Keratinocyte (primary cell): ENCODE data around the gene LCORL. TPM values are rescaled to one million over a fixed set of nuclear protein-coding genes. Genes with fewer than 3 reads are reported as not detected.

Source experiments
- DNase-seq: peaks from one replicate; pipeline ENCODE4 v3.0.0-alpha.2; 2011; ENCODE audit warnings: low read depth, missing footprints, low spot score
- FAIRE-seq: peaks from 2 replicates; lab custom pipeline; 2011; peaks lifted over from hg19 to GRCh38; lab: Jason Lieb, UNC
- H2AFZ ChIP-seq: 2 replicates; pipeline ENCODE4 v1.6.0; 2012; ENCODE audit warnings: low read length, control low read depth, inconsistent platforms; ENCODE audit not compliant: control insufficient read depth
- H3K27ac ChIP-seq: 2 replicates; pipeline ENCODE4 v1.5.1; 2011; ENCODE audit warnings: low read length; ENCODE audit not compliant: control insufficient read depth, insufficient read depth
- H3K27me3 ChIP-seq: 3 replicates; pipeline ENCODE4 v1.6.0; 2011; ENCODE audit warnings: low read length; ENCODE audit not compliant: control insufficient read depth, insufficient read depth; ENCODE audit errors: extremely low read depth
- H3K36me3 ChIP-seq, 2 experiments: 2 replicates in 1 of 2; 3 replicates in 1 of 2; pipeline ENCODE4 v1.5.1; 2011; ENCODE audit warnings: low read length in 2 of 2, mild to moderate bottlenecking in 1 of 2; ENCODE audit not compliant: control insufficient read depth in 2 of 2, insufficient read depth in 2 of 2; ENCODE audit errors: extremely low read depth in 1 of 2
- H3K4me1 ChIP-seq: 3 replicates; pipeline ENCODE4 v1.5.1; 2011; ENCODE audit warnings: low read length; ENCODE audit not compliant: control insufficient read depth, insufficient read depth; ENCODE audit errors: extremely low read depth
- H3K4me2 ChIP-seq: 3 replicates; pipeline ENCODE4 v1.6.0; 2011; ENCODE audit warnings: low read depth, low read length; ENCODE audit not compliant: control insufficient read depth, insufficient read depth; ENCODE audit errors: extremely low read depth
- H3K4me3 ChIP-seq, 3 experiments: fragments of 200-600 bp in 1 of 3; sonication (generic) in 1 of 3; 2 replicates in 2 of 3; 3 replicates in 1 of 3; pipeline ENCODE4 v1.5.1; 2011 to 2016; ENCODE audit warnings: low read length in 3 of 3, mild to moderate bottlenecking in 3 of 3, control low read depth in 2 of 3, inconsistent platforms in 1 of 3, low read depth in 1 of 3, mixed read lengths in 1 of 3, mixed run types in 1 of 3, moderate library complexity in 1 of 3; ENCODE audit not compliant: control insufficient read depth in 2 of 3, insufficient read depth in 2 of 3; ENCODE audit errors: extremely low read depth in 1 of 3
- H3K79me2 ChIP-seq: 2 replicates; pipeline ENCODE4 v1.6.0; 2012; ENCODE audit warnings: low read length; ENCODE audit not compliant: control insufficient read depth, insufficient read depth
- H3K9ac ChIP-seq: 3 replicates; pipeline ENCODE4 v1.6.0; 2011; ENCODE audit warnings: low read length; ENCODE audit not compliant: control insufficient read depth, insufficient read depth; ENCODE audit errors: extremely low read depth
- H3K9me1 ChIP-seq: 3 replicates; pipeline ENCODE4 v1.6.0; 2011; ENCODE audit warnings: low read length; ENCODE audit not compliant: control insufficient read depth, insufficient read depth; ENCODE audit errors: extremely low read depth
- H3K9me3 ChIP-seq: 2 replicates; pipeline ENCODE4 v1.5.1; 2012; ENCODE audit warnings: low read depth, low read length; ENCODE audit not compliant: control insufficient read depth
- H4K20me1 ChIP-seq: 3 replicates; pipeline ENCODE4 v1.6.0; 2011; ENCODE audit warnings: low read length; ENCODE audit not compliant: control insufficient read depth, insufficient read depth; ENCODE audit errors: extremely low read depth
- CTCF ChIP-seq, 3 experiments: IDR thresholded peaks in 1 of 3; conservative IDR thresholded peaks in 1 of 3; optimal IDR thresholded peaks in 1 of 3; 2 replicates in 2 of 3; 3 replicates in 1 of 3; pipeline versions ENCODE3 to v1.5.1; 2011; ENCODE audit warnings: low read length in 3 of 3, mild to moderate bottlenecking in 3 of 3, moderate library complexity in 2 of 3, control low read depth in 1 of 3, inconsistent platforms in 1 of 3; ENCODE audit not compliant: insufficient read depth in 2 of 3; ENCODE audit errors: extremely low read depth in 1 of 3
- EZH2 ChIP-seq: IDR thresholded peaks from one replicate; pipeline ENCODE4 v1.6.1; 2012; ENCODE audit warnings: inconsistent platforms, mild to moderate bottlenecking, low read length, moderate library complexity
- dilution Hi-C: fragments of 300-500 bp; cut with MboI; formaldehyde crosslinking; loops from one replicate; pipeline ENCODE4 v1.7.0; 2020; ENCODE audit warnings: low sequenced_read_pairs; ENCODE audit not compliant: extremely low pct_ligation_motif_present
- polyA plus RNA-seq, 5 experiments: library from polyadenylated mRNA; depleted of rRNA in 3 of 5; stranded (reverse) in 3 of 5; stranded (forward) in 1 of 5; unstranded in 1 of 5; fragments of >200 nt; gene quantifications; 1 replicate in 1 of 5; 2 replicates in 3 of 5; 3 replicates in 1 of 5; pipeline versions ENCODE4 v1.2.1 to v1.2.3, GENCODE V29; 2011 to 2012; ENCODE audit warnings: missing spikeins in 2 of 5, low read depth in 1 of 5, low replicate concordance in 1 of 5

LCORL gene
- polyA plus RNA-seq, 1 donor (not counting 4 experiments of a cell fraction or from before 2014, with no cell fraction given): 3.3 TPM

- DNase-seq (no peak), FAIRE-seq (no peak)
- Histone ChIP-seq H3K9me3 (no peaks in the 10 kb centered on the region), H3K9me1 (no peaks in the 10 kb centered on the region), H3K27me3 (no peaks in the 10 kb centered on the region), H3K4me1 (no peaks in the 10 kb centered on the region), H3K79me2 (no peaks in the 10 kb centered on the region), H3K4me2 (no peak overlapping the region), H3K27ac (no peak overlapping the region), H3K36me3 (no peaks in the 10 kb centered on the region), H4K20me1 (no peaks in the 10 kb centered on the region), H3K9ac (no peak overlapping the region), H3K4me3 (no peak overlapping the region), H2AFZ (no peak overlapping the region)
- TF ChIP-seq CTCF (optimal IDR thresholded peaks at IDR 0.05 in 1 of 3, IDR thresholded peaks at IDR 0.05 in 1 of 3, conservative IDR thresholded peaks at IDR 0.05 in 1 of 3; ENCODE audit: extremely low read depth in 1 of 3, insufficient read depth in 2 of 3, low read length in 3 of 3) (no peak), EZH2 (no peak)
- dilution Hi-C loops: no loop called here
These were observed 28.9 kb upstream of the LCORL start for GRCh38 chr4:18050448-18050847.

DNA sequence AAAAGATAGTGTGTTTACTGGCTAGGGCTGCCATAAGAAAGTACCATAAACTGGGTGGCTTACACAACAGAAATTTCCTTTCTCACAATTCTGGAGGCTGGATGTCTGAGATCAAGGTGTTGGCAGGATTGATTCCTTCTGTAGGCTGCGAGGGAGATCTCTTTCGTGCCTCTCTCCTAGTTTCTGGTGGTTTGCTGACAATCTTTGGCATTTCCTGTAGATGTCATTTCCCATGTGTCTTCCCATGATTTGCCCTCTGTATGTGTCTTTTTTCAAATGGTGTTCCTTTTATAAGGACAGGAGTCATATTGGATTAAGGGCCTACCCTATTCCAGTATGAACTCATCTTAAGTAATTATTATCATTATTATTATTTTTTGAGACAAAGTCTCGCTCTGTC, 27.9 kb upstream of the LCORL start:
- no peak overlapping the region for H3K4me3 ChIP-seq
- H4K20me1 ChIP-seq: no peaks in the 10 kb centered on the region
- H3K4me1 ChIP-seq: no peaks in the 10 kb centered on the region
- H3K36me3 ChIP-seq: no peaks in the 10 kb centered on the region
- H3K27me3 ChIP-seq: no peaks in the 10 kb centered on the region
- DNase-seq (no peak), FAIRE-seq (no peak)
- no peaks in the 10 kb centered on the region for H3K9me1 ChIP-seq
- dilution Hi-C loops: no loop called here
- H3K9ac ChIP-seq: no peak overlapping the region
- H3K79me2 ChIP-seq: no peaks in the 10 kb centered on the region
- H3K4me2 ChIP-seq: no peak overlapping the region
- no peaks in the 10 kb centered on the region for H3K9me3 ChIP-seq
- H3K27ac ChIP-seq: no peak overlapping the region
- no peak overlapping the region for H2AFZ ChIP-seq
- TF ChIP-seq CTCF (optimal IDR thresholded peaks at IDR 0.05 in 1 of 3, IDR thresholded peaks at IDR 0.05 in 1 of 3, conservative IDR thresholded peaks at IDR 0.05 in 1 of 3; ENCODE audit: extremely low read depth in 1 of 3, insufficient read depth in 2 of 3, low read length in 3 of 3) (no peak), EZH2 (no peak)
